Liver (tissue), 3 donors: ENCODE results near the gene CFAP69.

Experiments used
- EGR1 ChIP-seq, 2 donors: IDR thresholded peaks; 2 replicates each; pipeline ENCODE4 v1.6.1; 2016 to 2018; ENCODE audit warnings: antibody characterized with exemption in 2 of 2, low read depth in 2 of 2
- FOXA1 ChIP-seq: IDR thresholded peaks from 2 replicates; pipeline ENCODE4 v1.6.1; 2016; ENCODE audit warnings: antibody characterized with exemption
- HNF4A ChIP-seq, 2 donors: conservative IDR thresholded peaks; 2 replicates each; pipeline ENCODE4 v1.6.1; 2016; ENCODE audit warnings: antibody characterized with exemption in 2 of 2, mild to moderate bottlenecking in 2 of 2
- JUND ChIP-seq, 2 donors: IDR thresholded peaks; 2 replicates each; pipeline ENCODE4 v1.6.1; 2016; ENCODE audit warnings: antibody characterized with exemption in 2 of 2
- RAD21 ChIP-seq, 2 donors: IDR thresholded peaks; 2 replicates each; pipeline ENCODE4 v1.6.1; 2016; ENCODE audit warnings: antibody characterized with exemption in 2 of 2, mild to moderate bottlenecking in 2 of 2
- SP1 ChIP-seq: IDR thresholded peaks from 2 replicates; pipeline ENCODE4 v1.6.1; 2018; ENCODE audit warnings: antibody characterized with exemption, mild to moderate bottlenecking
- TAF1 ChIP-seq: conservative IDR thresholded peaks from 2 replicates; pipeline ENCODE4 v1.6.1; 2016; ENCODE audit warnings: antibody characterized with exemption, mild to moderate bottlenecking
- YY1 ChIP-seq: IDR thresholded peaks from 2 replicates; pipeline ENCODE4 v1.6.1; 2016; ENCODE audit warnings: antibody characterized with exemption, mild to moderate bottlenecking
- TF ChIP-seq, protein P1 (sequence below): fragments of 150-350 bp; IDR thresholded peaks from 2 replicates; pipeline ENCODE4 v1.5.1; 2017; ENCODE audit warnings: improper control_type of control experiment, low read depth, low read length; ENCODE audit not compliant: missing input control
- TF ChIP-seq, protein P2 (sequence below): IDR thresholded peaks from 2 replicates; pipeline ENCODE4 v1.6.1; 2016; ENCODE audit warnings: antibody characterized with exemption
- TF ChIP-seq, protein P3 (sequence below): IDR thresholded peaks from 2 replicates; pipeline ENCODE4 v1.6.1; 2016; ENCODE audit warnings: antibody characterized with exemption
- TF ChIP-seq, protein P4 (sequence below): IDR thresholded peaks from 2 replicates; pipeline ENCODE4 v1.6.1; 2016; ENCODE audit warnings: antibody characterized with exemption
- TF ChIP-seq, protein P5 (sequence below): IDR thresholded peaks from 2 replicates; pipeline ENCODE4 v1.6.1; 2016; ENCODE audit warnings: antibody characterized with exemption, mild to moderate bottlenecking
- donor health status: healthy.
- donor health status: healthy.

DNA sequence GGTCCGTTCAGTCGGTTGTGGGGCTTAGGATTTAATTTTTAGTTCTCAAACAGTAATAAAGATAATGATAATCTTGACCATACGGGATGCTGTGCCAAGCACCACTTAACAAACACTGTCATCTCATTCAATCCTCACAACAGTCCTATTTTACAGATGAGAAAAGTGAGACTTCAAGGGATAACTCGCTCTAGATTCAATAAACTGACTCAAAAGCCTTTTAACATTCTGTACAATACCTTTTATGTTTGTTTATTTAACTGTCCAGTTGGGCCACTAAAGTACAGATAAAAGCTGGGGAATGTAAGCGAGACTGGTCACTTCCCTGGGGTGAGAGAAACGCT lies 437 bp upstream of the CFAP69 start:
- TF ChIP-seq, protein P1, sequence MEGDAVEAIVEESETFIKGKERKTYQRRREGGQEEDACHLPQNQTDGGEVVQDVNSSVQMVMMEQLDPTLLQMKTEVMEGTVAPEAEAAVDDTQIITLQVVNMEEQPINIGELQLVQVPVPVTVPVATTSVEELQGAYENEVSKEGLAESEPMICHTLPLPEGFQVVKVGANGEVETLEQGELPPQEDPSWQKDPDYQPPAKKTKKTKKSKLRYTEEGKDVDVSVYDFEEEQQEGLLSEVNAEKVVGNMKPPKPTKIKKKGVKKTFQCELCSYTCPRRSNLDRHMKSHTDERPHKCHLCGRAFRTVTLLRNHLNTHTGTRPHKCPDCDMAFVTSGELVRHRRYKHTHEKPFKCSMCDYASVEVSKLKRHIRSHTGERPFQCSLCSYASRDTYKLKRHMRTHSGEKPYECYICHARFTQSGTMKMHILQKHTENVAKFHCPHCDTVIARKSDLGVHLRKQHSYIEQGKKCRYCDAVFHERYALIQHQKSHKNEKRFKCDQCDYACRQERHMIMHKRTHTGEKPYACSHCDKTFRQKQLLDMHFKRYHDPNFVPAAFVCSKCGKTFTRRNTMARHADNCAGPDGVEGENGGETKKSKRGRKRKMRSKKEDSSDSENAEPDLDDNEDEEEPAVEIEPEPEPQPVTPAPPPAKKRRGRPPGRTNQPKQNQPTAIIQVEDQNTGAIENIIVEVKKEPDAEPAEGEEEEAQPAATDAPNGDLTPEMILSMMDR = no peak
- TF ChIP-seq FOXA1 (no peak), EGR1 (IDR thresholded peaks at IDR 0.05; ENCODE audit: low read depth in 2 of 2) (no peak), TAF1 (no peak), SP1 (no peak), HNF4A (conservative IDR thresholded peaks at IDR 0.05) (no peak), JUND (IDR thresholded peaks at IDR 0.05) (no peak), RAD21 (IDR thresholded peaks at IDR 0.05) (no peak), YY1 (no peak)
- TF ChIP-seq, protein P2, sequence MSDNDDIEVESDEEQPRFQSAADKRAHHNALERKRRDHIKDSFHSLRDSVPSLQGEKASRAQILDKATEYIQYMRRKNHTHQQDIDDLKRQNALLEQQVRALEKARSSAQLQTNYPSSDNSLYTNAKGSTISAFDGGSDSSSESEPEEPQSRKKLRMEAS = no peak
- TF ChIP-seq, protein P3, sequence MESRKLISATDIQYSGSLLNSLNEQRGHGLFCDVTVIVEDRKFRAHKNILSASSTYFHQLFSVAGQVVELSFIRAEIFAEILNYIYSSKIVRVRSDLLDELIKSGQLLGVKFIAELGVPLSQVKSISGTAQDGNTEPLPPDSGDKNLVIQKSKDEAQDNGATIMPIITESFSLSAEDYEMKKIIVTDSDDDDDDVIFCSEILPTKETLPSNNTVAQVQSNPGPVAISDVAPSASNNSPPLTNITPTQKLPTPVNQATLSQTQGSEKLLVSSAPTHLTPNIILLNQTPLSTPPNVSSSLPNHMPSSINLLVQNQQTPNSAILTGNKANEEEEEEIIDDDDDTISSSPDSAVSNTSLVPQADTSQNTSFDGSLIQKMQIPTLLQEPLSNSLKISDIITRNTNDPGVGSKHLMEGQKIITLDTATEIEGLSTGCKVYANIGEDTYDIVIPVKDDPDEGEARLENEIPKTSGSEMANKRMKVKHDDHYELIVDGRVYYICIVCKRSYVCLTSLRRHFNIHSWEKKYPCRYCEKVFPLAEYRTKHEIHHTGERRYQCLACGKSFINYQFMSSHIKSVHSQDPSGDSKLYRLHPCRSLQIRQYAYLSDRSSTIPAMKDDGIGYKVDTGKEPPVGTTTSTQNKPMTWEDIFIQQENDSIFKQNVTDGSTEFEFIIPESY = no peak
- TF ChIP-seq, protein P4, sequence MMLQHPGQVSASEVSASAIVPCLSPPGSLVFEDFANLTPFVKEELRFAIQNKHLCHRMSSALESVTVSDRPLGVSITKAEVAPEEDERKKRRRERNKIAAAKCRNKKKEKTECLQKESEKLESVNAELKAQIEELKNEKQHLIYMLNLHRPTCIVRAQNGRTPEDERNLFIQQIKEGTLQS = no peak
- TF ChIP-seq, protein P5, sequence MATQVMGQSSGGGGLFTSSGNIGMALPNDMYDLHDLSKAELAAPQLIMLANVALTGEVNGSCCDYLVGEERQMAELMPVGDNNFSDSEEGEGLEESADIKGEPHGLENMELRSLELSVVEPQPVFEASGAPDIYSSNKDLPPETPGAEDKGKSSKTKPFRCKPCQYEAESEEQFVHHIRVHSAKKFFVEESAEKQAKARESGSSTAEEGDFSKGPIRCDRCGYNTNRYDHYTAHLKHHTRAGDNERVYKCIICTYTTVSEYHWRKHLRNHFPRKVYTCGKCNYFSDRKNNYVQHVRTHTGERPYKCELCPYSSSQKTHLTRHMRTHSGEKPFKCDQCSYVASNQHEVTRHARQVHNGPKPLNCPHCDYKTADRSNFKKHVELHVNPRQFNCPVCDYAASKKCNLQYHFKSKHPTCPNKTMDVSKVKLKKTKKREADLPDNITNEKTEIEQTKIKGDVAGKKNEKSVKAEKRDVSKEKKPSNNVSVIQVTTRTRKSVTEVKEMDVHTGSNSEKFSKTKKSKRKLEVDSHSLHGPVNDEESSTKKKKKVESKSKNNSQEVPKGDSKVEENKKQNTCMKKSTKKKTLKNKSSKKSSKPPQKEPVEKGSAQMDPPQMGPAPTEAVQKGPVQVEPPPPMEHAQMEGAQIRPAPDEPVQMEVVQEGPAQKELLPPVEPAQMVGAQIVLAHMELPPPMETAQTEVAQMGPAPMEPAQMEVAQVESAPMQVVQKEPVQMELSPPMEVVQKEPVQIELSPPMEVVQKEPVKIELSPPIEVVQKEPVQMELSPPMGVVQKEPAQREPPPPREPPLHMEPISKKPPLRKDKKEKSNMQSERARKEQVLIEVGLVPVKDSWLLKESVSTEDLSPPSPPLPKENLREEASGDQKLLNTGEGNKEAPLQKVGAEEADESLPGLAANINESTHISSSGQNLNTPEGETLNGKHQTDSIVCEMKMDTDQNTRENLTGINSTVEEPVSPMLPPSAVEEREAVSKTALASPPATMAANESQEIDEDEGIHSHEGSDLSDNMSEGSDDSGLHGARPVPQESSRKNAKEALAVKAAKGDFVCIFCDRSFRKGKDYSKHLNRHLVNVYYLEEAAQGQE = no peak
